Umbilical cord (tissue), 2 donors: Measurements from ENCODE around the gene FBH1. TPM values are rescaled to one million over a fixed set of nuclear protein-coding genes. Genes with fewer than 3 reads are reported as not detected.
A peak's percentile ranks its signal among the peaks of the same experiment; 100 is the strongest.
"Not testable (repeated sequence)": the region's sequence is repeated elsewhere in the genome, so short reads cannot be mapped to it uniquely, and the experiment has no call there.

Source experiments
- DNase-seq: peaks from one replicate; pipeline ENCODE4 v3.0.0-alpha.2; 2015; ENCODE audit warnings: low spot score
- total RNA-seq: library from RNA; depleted of rRNA; stranded (reverse); fragments of >200 nt; gene quantifications from one replicate; pipeline ENCODE4 v1.2.3, GENCODE V29; 2014; ENCODE audit warnings: low replicate concordance; ENCODE audit not compliant: insufficient read depth

The FBH1 gene
- total RNA-seq, 1 donor from 2014 or later = 62.1 TPM

GRCh38 chr10:5959581-5960069 is 69.6 kb downstream of the FBH1 start:
- no peak for DNase-seq

GRCh38 chr10:5960070-5960972 is 70.3 kb downstream of the FBH1 start:
- DNase-seq = no peak

- DNase-seq = not testable (repeated sequence)
These were observed 70.9 kb downstream of the FBH1 start for GRCh38 chr10:5960973-5961275.

DNA sequence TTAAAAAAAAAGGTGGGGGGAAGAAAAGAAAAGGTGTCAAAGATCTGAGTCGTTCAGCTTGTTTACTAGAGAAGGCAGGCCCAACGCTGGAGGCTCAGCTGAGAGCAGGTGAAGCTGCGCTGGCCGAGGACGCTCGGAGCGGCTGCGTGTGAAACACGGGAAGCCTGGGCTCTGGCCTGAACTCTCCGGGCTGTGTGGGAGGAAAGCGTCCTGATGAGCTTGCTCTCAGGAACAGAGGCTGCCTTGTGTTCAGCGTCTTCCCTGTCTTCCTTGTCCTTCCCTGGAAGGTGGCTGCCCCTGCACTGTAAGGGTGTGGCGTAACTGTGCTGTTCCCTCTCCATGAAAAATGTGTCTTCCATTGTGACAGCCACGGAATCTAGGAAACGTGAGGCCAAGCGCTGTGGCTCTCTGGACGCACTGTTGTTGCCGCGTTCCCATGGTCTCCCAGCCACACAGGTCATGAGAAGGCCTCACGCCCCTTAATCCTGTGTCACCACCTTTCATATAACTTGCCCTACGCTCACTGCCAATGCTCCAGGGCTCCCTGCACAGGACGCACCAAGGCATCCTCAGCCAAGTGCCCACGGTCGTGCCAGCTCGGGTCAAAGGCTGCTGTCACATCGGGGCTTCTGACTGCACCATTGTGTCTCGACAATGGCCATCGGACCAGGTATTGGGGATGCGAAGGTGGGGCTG is 71.5 kb downstream of the FBH1 start:
- no peak for DNase-seq

- DNase-seq = not testable (repeated sequence)
These were observed 72.4 kb downstream of the FBH1 start for GRCh38 chr10:5962358-5962940.

- DNase-seq = no peak
These were observed 73.0 kb downstream of the FBH1 start for GRCh38 chr10:5963071-5963470.

GRCh38 chr10:5963591-5963990 is 73.5 kb downstream of the FBH1 start:
- no peak for DNase-seq

DNA sequence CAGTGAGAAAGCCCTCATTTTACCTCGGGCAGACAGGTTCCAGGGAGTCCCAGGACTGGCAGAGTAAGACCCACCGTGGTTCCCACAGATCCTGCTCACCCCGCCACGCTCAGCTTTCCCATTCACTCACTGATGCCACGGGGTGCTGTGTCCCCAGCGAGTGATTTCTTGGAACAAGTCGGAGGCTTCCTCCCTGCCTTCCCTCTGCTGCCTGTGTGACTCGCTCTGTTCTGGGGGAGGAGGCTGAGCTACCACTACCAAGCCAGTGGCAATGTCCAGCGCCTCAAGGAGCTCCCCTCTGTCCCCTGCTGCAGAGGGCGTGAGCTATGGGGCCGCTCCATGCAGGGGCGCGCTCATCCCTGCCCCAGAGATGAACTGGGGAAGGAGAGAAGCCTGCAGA is 74.7 kb downstream of the FBH1 start:
- no peak for DNase-seq

- no peak for DNase-seq
These were observed 75.2 kb downstream of the FBH1 start for GRCh38 chr10:5965266-5965665.

DNA sequence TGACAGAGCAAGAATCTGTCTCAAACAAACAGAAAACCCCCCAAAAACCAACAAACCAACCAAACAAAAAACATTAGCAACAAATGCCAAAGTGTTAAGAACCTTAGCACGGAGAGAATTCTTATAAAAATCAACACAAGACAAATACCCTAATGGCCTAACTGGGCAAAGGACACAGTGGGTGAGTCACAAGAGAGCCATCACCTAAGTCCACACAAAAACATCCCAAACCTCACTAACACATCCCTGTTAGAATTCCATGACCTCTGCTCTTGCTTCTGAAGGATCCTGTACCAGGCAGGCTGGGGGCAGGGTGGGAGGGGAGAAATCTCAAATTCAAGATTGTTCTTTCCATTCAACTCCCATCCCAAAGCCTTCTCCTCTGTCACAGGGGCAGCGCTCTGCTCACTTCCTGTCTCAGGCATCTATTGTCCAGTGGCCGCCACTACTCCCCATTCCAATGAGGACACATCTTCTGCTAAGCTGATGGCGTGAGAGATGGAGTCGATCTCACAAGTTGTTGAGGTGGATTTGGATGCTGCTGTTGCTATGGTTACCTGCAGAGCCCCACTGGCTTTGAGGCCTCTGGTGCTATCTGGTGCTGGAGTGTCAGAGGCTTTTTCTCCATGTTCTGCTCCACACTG is 78.1 kb downstream of the FBH1 start:
- no peak for DNase-seq

- no peak for DNase-seq
These were observed 78.8 kb downstream of the FBH1 start for GRCh38 chr10:5968681-5969453.

GRCh38 chr10:5970066-5970465 is 80.0 kb downstream of the FBH1 start:
- DNase-seq = no peak

GRCh38 chr10:5970527-5970926 is 80.5 kb downstream of the FBH1 start:
- DNase-seq = no peak

GRCh38 chr10:5971315-5971832 is 81.3 kb downstream of the FBH1 start:
- DNase-seq = no peak

DNA sequence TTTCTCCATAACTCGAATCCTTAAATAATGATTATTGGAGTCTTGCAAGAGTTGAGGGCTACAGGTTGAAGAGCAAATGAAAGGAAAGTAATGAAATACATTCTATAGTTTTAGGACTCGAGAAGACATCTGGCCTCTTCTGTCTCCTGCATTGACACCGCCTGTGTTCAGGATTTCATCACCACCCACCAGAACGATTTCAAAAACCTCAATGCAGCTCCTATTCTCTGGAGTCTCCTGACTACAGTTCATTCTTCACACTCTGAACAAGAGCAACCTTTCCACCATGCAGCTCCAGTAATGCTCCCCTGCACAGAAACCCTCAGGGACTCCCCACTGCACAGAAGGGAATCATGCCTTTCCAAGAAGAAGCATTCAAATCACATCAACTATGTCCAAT is 81.8 kb downstream of the FBH1 start:
- DNase-seq = no peak

DNA sequence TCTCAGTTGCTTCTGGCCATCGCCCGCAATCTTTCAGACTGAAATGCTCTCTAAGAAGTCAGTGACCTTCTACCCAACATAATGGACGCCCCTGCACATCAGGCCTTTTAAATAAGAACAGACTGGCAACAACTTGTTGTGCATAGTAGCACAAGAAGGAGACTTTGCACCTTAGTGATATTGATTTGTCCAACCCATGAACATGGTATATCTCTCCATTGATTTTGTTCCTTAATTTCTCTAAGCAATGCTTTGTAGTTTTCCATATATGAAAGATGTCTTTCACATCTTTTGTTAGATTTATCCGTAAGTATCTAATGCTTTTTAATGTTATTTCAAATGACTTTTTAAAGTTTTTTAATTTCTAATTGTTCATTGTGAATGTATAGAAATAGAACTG is 83.0 kb downstream of the FBH1 start:
- DNase-seq = no peak

- DNase-seq = no peak
These were observed 85.8 kb downstream of the FBH1 start for GRCh38 chr10:5975641-5976473.

DNA sequence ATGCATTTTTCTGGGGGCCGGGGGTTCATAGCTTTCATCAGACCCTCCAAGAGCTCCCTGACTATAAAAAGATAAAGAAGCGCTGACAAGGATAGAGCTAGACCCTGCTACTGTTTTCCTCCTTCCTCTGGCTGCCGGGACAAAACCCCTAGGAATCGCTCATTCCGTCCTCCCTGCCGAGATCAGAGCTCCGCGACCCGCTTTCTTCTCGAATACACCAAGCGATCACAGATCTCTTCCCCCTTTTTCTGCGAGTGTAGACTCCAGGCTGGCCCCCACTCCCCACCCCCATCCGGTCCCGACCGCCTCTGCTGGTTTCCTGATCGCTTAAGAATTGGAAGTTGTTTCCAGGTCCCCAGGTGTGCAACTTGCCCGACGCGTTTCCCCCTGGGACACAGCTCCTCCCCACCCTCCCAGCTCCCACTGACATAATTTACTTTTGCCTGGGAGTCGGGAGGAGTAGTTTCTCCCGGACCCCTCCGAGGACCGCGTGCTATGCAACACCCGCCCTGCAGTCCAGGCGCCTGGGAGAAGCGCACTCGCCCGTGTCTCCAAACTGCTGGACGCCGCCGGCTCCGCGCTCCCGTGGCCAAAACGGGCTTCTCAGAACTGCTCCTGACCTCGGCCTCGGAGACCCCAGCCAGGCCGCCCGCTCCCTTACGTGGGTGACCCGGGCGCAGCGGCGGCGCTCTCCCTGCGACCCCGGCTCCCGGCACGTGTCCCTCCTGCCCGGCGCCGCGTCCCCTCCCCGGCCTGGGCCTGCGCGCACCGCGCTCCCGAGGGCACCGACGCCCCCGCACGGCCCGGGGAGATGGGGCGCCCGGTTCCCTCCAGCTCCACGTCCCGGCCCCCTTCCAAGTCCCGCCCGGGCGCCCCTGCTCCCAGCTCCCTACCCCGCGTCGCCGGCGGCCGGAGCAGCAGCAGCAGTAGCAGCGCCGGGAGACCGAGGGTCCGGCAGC is 86.7 kb downstream of the FBH1 start:
- DNase-seq = peak; percentile 14
